LNCAP (cell line): ENCODE results near the gene LAMC1.

ENCODE experiments used
- TF ChIP-seq, protein P1 (sequence below): fragments of 450-650 bp; IDR thresholded peaks from 2 replicates; pipeline ENCODE4 v1.5.1; 2017; ENCODE audit warnings: mild to moderate bottlenecking

The LAMC1 gene

DNA sequence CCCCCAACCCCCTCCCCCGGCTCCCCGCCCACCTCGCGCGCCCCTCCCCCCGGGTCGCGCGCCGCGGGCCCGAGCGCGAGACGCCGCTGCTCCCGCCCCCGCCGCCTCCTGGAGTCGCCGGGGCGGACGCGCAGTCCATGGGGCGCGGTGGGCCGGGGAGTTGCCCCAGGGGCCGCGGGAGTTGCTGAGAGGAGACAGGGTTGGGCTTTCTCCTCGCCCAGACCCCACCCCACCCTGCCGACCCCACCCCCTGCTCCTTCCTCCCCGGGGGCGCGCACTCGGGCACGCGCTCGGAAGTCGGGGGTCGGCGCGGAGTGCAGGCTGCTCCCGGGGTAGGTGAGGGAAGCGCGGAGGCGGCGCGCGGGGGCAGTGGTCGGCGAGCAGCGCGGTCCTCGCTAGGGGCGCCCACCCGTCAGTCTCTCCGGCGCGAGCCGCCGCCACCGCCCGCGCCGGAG is at the start of gene LAMC1:
LAMC1 (plus strand) TSS at position 275 of the 455 bp plus-strand sequence. CDS start 297 bp downstream, outside the sequence.
- TF ChIP-seq, protein P1, sequence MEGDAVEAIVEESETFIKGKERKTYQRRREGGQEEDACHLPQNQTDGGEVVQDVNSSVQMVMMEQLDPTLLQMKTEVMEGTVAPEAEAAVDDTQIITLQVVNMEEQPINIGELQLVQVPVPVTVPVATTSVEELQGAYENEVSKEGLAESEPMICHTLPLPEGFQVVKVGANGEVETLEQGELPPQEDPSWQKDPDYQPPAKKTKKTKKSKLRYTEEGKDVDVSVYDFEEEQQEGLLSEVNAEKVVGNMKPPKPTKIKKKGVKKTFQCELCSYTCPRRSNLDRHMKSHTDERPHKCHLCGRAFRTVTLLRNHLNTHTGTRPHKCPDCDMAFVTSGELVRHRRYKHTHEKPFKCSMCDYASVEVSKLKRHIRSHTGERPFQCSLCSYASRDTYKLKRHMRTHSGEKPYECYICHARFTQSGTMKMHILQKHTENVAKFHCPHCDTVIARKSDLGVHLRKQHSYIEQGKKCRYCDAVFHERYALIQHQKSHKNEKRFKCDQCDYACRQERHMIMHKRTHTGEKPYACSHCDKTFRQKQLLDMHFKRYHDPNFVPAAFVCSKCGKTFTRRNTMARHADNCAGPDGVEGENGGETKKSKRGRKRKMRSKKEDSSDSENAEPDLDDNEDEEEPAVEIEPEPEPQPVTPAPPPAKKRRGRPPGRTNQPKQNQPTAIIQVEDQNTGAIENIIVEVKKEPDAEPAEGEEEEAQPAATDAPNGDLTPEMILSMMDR, result no peak

DNA sequence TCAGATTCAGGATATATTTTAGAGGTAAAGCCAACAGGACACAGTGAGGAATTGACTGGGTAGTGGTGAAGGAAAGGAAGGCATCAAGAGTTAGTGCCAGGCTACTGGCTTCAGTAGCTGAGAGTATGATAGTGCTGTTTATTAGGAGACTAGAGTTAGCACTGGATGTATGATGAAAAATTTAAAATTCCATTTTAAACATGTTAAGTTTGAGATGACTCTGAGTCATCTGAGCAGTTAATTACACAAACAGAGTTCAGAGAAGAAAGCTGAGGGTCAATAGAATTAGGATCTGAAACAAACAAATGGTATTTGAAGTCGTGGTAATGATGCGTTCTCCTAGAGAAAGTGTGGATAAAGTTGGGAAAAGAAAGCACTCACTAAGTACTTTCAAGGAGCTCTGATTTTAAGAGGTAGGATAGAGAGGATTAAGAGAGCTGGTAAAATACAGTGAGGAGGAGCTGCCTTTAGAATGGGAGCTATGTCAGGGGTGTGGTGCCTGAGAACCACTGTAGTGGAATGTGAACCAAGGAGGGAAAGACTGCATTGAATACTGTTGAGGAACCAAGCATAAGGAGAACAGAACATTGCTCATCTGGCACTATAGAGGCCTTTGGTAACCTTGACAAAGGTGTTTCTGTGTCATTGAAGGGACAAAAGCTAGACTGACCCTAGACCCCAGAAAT is 48.6 kb upstream of the LAMC1 start:
- TF ChIP-seq, protein P1, result no peak

DNA sequence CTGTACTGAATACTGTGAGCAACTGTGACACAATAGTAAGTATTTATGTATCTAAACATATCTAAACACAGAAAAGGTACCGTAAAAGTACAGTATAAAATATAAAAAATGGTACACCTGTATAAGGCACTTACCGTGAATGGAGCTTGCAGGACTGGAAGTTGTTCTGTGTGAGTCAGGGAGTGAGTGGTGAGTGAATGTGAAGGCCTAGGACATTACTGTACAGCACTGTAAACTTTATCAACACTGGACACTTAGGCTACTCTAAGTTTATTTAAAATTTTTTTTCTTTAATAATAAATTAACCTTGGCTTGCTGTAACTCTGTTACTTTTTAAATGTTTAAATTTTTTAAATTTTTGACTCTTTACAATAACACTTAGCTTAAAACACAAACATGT is 45.7 kb upstream of the LAMC1 start:
- TF ChIP-seq, protein P1, result no peak

DNA sequence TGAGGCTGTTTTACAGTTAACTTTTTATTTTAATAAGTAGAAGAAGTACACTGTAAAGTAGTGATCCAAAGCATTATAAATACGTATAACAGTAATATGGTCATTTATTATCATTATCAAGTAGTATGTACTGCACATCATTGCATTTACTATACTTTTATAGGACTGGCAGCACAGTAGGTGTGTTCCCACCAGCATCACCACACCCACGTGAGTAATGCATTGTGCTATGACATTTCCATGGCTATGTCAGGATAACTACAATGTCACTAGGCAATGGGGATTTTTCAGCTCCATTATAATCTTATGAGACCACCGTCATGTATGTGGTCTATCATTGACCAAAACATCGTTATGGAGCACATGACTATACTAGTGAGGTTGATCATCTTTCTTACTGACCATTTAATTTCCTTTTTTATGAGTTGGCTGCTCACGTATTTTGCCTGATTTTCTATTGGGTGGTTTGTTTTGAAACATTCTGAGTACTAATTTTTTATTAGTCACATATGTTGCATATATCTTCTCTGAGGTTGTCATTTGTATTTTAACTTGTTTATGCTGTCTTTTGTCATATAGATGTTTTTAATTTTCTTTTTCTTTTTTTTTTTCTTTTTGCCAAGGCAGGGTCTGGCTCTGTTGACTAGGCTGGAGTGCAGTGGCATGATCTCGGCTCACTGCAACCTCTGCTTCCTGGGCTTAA is 44.9 kb upstream of the LAMC1 start:
- TF ChIP-seq, protein P1, result no peak

DNA sequence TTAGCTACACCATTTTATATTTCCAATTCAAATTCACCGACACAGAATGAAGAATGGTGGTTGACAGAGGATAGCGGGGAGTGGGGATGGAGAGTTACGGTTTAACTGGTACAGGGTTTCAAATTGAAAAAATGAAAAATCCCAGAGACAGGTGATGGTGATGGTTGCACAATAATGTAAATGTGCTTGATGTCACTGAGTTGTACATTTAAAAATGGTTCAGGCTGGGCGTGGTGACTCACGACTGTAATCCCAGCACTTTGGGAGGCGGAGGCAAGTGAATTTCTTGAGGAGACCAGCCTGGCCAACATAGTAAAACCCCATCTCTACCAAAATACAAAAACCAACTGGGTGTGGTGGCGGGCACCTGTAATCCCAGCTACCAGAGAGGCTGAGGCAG is 39.1 kb upstream of the LAMC1 start:
- TF ChIP-seq, protein P1, result no peak

DNA sequence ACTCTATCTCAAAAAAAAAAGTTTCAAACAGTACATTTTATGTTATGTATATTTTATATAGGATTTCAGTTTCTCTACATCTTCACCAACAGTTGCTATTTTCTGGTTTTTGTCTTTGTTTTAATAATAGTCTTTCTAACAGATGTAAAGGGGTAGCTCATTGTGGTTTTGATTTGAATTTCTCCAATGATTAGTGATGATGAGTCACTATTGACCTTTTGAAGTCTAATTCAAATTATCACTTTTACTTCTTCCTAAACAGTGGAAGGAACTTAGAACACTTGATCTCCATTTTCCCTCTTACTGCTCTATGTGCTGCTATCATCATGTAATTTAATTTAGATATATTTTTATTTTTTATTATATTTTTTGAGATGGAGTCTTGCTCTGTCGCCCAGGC is 38.6 kb upstream of the LAMC1 start:
- TF ChIP-seq, protein P1, result no peak

DNA sequence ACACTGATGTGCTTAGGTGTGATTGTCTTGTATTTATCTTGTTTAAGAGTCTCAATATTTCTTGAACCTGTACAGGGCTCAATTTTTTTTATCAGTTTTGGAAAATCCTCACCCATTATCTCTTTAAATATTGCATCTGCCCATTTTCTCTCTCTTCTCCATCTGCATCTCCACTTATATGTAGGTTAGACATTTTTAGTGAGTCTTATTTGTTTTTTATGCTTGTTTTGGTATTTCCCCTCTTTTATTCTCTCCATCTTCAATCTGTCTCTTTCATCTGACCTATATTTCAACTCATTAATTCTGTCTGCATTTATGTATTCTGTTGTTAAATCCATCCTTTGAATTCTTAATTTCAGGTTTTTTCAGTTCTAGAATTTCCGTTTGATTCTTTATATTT is 37.3 kb upstream of the LAMC1 start:
- TF ChIP-seq, protein P1, result no peak
